Measurements from ENCODE around the gene CYBB. TPM values are rescaled to one million over a fixed set of nuclear protein-coding genes. Genes with fewer than 3 reads are reported as not detected.

CYBB gene
- total and polyA plus RNA-seq, 2 of the 4 experiments (the other 2 are of a cell fraction) = not detected

- no peak overlapping the region for H2BK120ac ChIP-seq (ENCODE audit: low read depth, low read length)
- intact Hi-C loops (cut with micrococcal nuclease) = no loop called here
- ChIA-PET POLR2A (ENCODE audit: unreplicated experiment) (no interaction called here), CTCF (no interaction called here)
- H3K9me1 ChIP-seq (ENCODE audit: insufficient read depth, low read length) = no peaks in the 10 kb centered on the region
- no peak overlapping the region for H3K9ac ChIP-seq (ENCODE audit: low read depth, low read length)
- H3K18ac ChIP-seq (ENCODE audit: low read depth, low read length) = no peak overlapping the region
- in situ Hi-C loops (cut with MboI; ENCODE audit: low sequenced_read_pairs) = no loop called here
- TF ChIP-seq ELK1 (IDR thresholded peaks at IDR 0.05; ENCODE audit: borderline replicate concordance, low read depth, low read length) (no peak), RCOR1 (IDR thresholded peaks at IDR 0.05; ENCODE audit: insufficient replicate concordance, low read length) (no peak), RFX5 (IDR thresholded peaks at IDR 0.05; ENCODE audit: low read depth, low read length) (no peak), MAZ (IDR thresholded peaks at IDR 0.05; ENCODE audit: borderline replicate concordance, low read depth, low read length) (no peak), NFE2L2 (IDR thresholded peaks at IDR 0.05; ENCODE audit: low read depth, low read length) (no peak), MAFK (IDR thresholded peaks at IDR 0.05; ENCODE audit: low read depth, low read length) (no peak), FOS (IDR thresholded peaks at IDR 0.05; ENCODE audit: low read depth, low read length) (no peak), BHLHE40 (IDR thresholded peaks at IDR 0.05; ENCODE audit: low read depth, low read length) (no peak), USF2 (IDR thresholded peaks at IDR 0.05; ENCODE audit: low read depth, low read length) (no peak), MXI1 (IDR thresholded peaks at IDR 0.05; ENCODE audit: borderline replicate concordance, low read depth, low read length) (no peak), CTCF (conservative IDR thresholded peaks at IDR 0.05; ENCODE audit: low read depth, low read length) (no peak), CEBPB (IDR thresholded peaks at IDR 0.05; ENCODE audit: low read depth, low read length) (no peak), SMC3 (IDR thresholded peaks at IDR 0.05; ENCODE audit: low read depth, low read length) (no peak), RAD21 (IDR thresholded peaks at IDR 0.05; ENCODE audit: low read length) (no peak), CHD1 (IDR thresholded peaks at IDR 0.05; ENCODE audit: low read depth, low read length) (no peak)
- H3K79me1 ChIP-seq (ENCODE audit: low read depth in 1 of 2, low read length in 2 of 2) = no peaks in the 10 kb centered on the region
- no peak overlapping the region for H2AK9ac ChIP-seq (replicated peaks; ENCODE audit: low read depth, low read length, poor library complexity)
- H3K9me3 ChIP-seq (ENCODE audit: control insufficient read depth, insufficient read depth, low read length) = no peaks in the 10 kb centered on the region
- H2BK5ac ChIP-seq (ENCODE audit: low read depth, low read length, poor library complexity, severe bottlenecking) = no peak overlapping the region
- no peak overlapping the region for H2BK20ac ChIP-seq (ENCODE audit: low read depth, low read length)
- no peak overlapping the region for H2AK5ac ChIP-seq (ENCODE audit: low read depth, low read length)
- dilution Hi-C loops (cut with HindIII; ENCODE audit: low sequenced_read_pairs, unreplicated experiment) = no loop called here
- no peak overlapping the region for H3K56ac ChIP-seq (ENCODE audit: extremely low read depth, insufficient read depth, low read length)
- no peaks in the 10 kb centered on the region for H3K4me1 ChIP-seq (ENCODE audit: control insufficient read depth, insufficient read depth, low read length)
- no peak overlapping the region for H3K4me3 ChIP-seq (ENCODE audit: insufficient read depth, low read depth, low read length)
- no peak overlapping the region for H4K8ac ChIP-seq (ENCODE audit: low read depth in 2 of 2, low read length in 2 of 2)
- WGBS, 2 experiments (ENCODE audit: extremely low coverage in 2 of 2, insufficient read length in 1 of 2) = no CpG with 5 or more reads among the region's 2 CpGs
- H3K23ac ChIP-seq (ENCODE audit: low read depth, low read length) = no peak overlapping the region
- H3K14ac ChIP-seq (replicated peaks; ENCODE audit: low read depth, low read length) = no peak overlapping the region
- peaks cover 8% of the 10 kb centered on the region for H3K27me3 ChIP-seq (ENCODE audit: control insufficient read depth, insufficient read depth, low read length)
- H3K36me3 ChIP-seq (ENCODE audit: control insufficient read depth, insufficient read depth, low read length) = no peaks in the 10 kb centered on the region
- H3K27ac ChIP-seq (ENCODE audit: insufficient read depth, low read length) = no peak overlapping the region
- no peaks in the 10 kb centered on the region for H4K20me1 ChIP-seq (ENCODE audit: insufficient read depth, low read length)
- DNase-seq (no peak), ATAC-seq (ENCODE audit: low read depth) (no peak)
- no TSS peak for BruUV-seq (replicated peaks)
- H2BK15ac ChIP-seq (ENCODE audit: low read depth, low read length) = no peak overlapping the region
- H4K91ac ChIP-seq (ENCODE audit: insufficient read depth, low read depth, low read length) = no peak overlapping the region
- no peak overlapping the region for H3K4ac ChIP-seq (ENCODE audit: low read depth, low read length)
- H3K4me2 ChIP-seq (ENCODE audit: low read depth, low read length) = no peak overlapping the region
- no peak overlapping the region for H4K5ac ChIP-seq (ENCODE audit: low read depth, low read length)
- H2AFZ ChIP-seq (replicated peaks; ENCODE audit: low read length, poor library complexity) = no peak overlapping the region
Measured at GRCh38 chrX:37809970-37810369, 30.1 kb downstream of the CYBB start.

All from IMR-90 (cell line).